GM10847 (cell line): ENCODE measurements around the gene SRCIN1.

Experiments
- POLR2A ChIP-seq: IDR thresholded peaks from 2 replicates; pipeline ENCODE4 v1.6.1; 2011; ENCODE audit not compliant: insufficient read length; ENCODE audit errors: extremely low read depth

Gene SRCIN1

GRCh38 chr17:38551121-38551520 lies 54.6 kb downstream of the SRCIN1 start:
- TF ChIP-seq POLR2A = no peak

- TF ChIP-seq POLR2A = no peak
Measured at GRCh38 chr17:38550661-38551060, 55.1 kb downstream of the SRCIN1 start.

GRCh38 chr17:38549285-38549684 lies 56.5 kb downstream of the SRCIN1 start:
- TF ChIP-seq POLR2A = no peak

- no peak for TF ChIP-seq POLR2A
Measured at GRCh38 chr17:38547444-38547843, 58.3 kb downstream of the SRCIN1 start.

DNA sequence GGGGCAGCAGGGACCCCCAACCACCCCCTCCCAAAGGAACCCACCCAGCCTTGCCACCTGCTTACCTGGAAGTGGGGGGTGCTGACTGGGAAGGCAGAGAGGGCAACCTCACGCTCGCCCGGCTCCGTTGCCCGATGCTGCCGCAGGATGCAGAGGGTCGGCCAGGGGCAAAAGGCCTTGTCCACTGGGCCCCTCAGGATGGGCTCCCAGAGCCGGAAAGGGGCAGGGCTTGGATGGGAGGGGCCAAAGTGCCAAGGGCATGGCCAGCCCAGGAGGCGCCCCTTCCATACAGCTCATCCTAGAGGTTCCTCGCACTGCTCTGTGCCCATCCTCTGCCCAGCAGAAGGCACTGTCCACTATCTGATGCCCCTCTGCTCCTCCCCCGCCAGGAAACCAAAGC lies 59.4 kb downstream of the SRCIN1 start:
- no peak for TF ChIP-seq POLR2A

DNA sequence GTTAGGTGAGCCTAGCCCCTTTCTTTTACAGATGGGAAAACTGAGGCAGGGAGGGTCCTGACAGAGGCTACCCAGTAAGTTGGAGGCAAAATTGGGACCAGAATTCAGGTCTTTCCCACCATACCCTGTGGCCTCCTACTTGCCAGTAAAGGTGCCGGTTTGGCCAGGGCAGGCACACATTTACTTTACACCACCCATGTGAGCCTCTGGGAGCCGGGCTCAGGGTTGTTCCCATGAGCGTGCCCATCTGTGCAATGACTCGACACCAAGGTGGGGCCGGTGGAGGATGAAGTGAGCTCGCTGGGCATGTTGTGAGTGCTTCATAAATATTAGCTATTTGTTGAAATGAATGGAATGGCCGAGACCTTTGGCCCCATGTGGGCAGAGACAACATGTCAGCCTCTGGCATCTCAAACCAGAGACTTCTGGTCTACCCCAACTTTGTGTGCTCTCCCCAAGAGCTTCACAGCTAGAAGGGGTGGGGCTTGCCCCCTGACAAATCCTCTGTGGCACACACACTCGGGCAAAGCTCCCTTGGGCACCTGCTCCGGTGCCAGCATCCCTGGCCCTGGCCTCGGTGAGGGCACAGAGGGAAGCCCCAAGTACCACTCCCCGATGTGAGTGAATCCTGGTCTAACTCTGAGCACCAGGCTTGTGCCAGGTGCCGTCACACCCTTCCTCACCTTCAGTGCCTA lies 60.1 kb downstream of the SRCIN1 start:
- TF ChIP-seq POLR2A = no peak

DNA sequence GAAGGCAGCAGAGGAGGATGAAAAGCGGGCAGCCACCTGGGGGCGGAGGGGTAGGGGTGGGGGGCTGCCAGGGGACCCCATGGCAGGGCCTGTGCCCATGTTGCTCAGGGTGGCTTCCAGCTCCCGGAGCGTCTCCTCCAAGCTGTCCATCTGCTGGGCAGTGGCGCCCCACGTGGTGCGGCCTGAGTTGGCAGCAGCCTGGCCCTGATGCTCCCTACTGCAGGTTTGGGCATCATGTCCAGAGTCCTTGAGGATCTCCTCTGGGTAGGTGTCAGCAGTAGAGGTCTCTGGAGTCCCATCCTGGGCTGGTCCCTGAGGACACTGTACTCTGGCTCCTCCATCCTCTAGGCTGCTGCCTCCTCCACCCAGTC lies 60.9 kb downstream of the SRCIN1 start:
- no peak for TF ChIP-seq POLR2A

GRCh38 chr17:38544175-38544838 lies 61.4 kb downstream of the SRCIN1 start:
- no peak for TF ChIP-seq POLR2A

- no peak for TF ChIP-seq POLR2A
Measured at GRCh38 chr17:38543403-38544174, 62.2 kb downstream of the SRCIN1 start.

- no peak for TF ChIP-seq POLR2A
Measured at GRCh38 chr17:38542286-38542685, 63.5 kb downstream of the SRCIN1 start.

DNA sequence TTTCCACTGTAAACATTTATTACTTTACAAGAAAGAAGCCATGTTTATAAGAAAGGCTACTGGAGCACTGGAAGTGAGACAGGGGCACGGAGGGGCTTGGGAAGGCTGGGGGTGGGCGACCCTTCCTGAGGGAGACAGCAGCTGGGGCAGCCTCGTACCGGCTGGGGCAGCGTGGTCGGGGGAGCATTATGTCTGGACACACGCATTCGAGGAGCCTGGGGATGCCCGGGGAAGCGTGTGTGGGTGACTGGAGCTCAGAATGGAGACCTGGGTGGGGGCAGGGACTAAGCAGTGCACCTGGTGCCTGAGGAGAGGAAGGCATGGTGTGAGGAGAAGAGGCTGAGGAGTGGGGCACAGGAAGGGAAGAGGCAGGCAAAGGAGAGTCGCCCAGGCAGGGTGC lies 64.5 kb downstream of the SRCIN1 start:
- TF ChIP-seq POLR2A = no peak

DNA sequence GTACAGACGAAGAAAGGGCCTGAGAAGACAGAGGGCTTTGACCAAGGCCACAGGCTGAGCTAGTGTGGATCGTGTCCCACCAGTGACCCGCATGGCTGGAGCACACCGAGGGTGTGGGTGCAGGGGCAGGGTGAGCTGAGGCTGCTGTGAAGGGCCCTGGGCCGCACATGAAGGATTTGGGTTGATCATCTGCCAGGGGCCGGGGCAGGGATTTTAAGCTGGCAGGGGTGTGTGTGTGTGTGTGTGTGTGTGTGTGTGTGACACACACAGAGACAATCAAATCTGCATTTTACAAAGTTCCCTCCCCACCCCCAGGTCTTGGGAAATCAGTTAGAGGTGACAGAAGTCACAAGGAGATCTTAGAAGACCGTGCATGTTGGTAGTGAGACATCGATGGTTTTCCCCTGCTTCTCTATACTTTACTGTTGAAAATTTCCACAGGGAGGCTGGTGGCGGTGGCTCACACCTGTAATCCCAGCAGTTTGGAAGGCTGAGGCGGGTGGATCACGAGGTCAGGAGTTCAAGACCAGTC lies 65.2 kb downstream of the SRCIN1 start:
- TF ChIP-seq POLR2A = no peak

DNA sequence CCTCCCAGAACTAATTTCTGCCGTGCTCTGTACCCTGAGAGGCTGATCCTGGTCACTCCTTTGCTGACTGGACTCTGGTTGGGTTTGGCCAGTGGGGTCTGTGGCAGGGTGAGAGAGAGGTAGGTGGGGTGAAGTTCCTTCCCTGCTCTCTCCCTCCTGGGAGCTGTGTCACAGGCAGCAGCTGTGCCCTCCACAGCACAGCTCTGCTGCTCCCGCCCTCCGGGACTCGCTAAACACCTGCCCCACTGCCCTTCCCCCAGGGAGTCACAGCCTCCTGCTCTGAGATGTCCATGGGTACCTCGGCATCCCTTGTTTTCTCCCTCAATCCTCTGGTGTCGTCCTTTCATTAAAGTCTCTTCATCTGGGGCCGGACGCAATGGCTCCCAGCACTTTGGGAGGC lies 66.4 kb downstream of the SRCIN1 start:
- no peak for TF ChIP-seq POLR2A

GRCh38 chr17:38538906-38539305 lies 66.8 kb downstream of the SRCIN1 start:
- no peak for TF ChIP-seq POLR2A

- TF ChIP-seq POLR2A = no peak
Measured at GRCh38 chr17:38536661-38537060, 69.1 kb downstream of the SRCIN1 start.

GRCh38 chr17:38535886-38536285 lies 69.9 kb downstream of the SRCIN1 start:
- TF ChIP-seq POLR2A = no peak
